ENCODE results near the gene SETD7. TPM values are rescaled to one million over a fixed set of nuclear protein-coding genes. Genes with fewer than 3 reads are reported as not detected.

The SETD7 gene
- total RNA-seq, 2 donors from 2014 or later: 25.5 to 29.5 TPM

GRCh38 chr4:139501117-139501516, 54.9 kb downstream of the SETD7 start:
- intact Hi-C loops (cut with DNase I): no loop called here
- no peak overlapping the region for H3K9ac ChIP-seq (ENCODE audit: low read depth in 2 of 2, low read length in 2 of 2)
- no peaks in the 10 kb centered on the region for H3K36me3 ChIP-seq
- DNase-seq: no peak
- no peaks in the 10 kb centered on the region for H3K4me1 ChIP-seq
- no peak overlapping the region for H3K27ac ChIP-seq
- no peak overlapping the region for H3K4me3 ChIP-seq
- no peaks in the 10 kb centered on the region for H3K9me3 ChIP-seq
- no peaks in the 10 kb centered on the region for H3K27me3 ChIP-seq
- TF ChIP-seq CTCF (IDR thresholded peaks at IDR 0.05): no peak

GRCh38 chr4:139499186-139499585, 56.8 kb downstream of the SETD7 start:
- H3K4me1 ChIP-seq: no peaks in the 10 kb centered on the region
- TF ChIP-seq CTCF (IDR thresholded peaks at IDR 0.05): no peak
- H3K36me3 ChIP-seq: no peaks in the 10 kb centered on the region
- no peaks in the 10 kb centered on the region for H3K27me3 ChIP-seq
- no peak overlapping the region for H3K9ac ChIP-seq (ENCODE audit: low read depth in 2 of 2, low read length in 2 of 2)
- no peak overlapping the region for H3K4me3 ChIP-seq
- H3K27ac ChIP-seq: no peak overlapping the region
- DNase-seq: no peak
- intact Hi-C loops (cut with DNase I): loop anchor here (10.0 kb wide), 2 partner anchors 66 to 136 kb away; no protein-coding TSS in a partner anchor
- H3K9me3 ChIP-seq: no peaks in the 10 kb centered on the region

- Histone ChIP-seq H3K36me3 (no peaks in the 10 kb centered on the region), H3K4me3 (no peak overlapping the region), H3K9me3 (no peaks in the 10 kb centered on the region), H3K27ac (no peak overlapping the region), H3K27me3 (no peaks in the 10 kb centered on the region), H3K9ac (ENCODE audit: low read depth in 2 of 2, low read length in 2 of 2) (no peak overlapping the region), H3K4me1 (no peaks in the 10 kb centered on the region)
- DNase-seq: no peak
- intact Hi-C loops (cut with DNase I): loop anchor here (10.0 kb wide), 2 partner anchors 72 to 142 kb away; no protein-coding TSS in a partner anchor
- no peak for TF ChIP-seq CTCF (IDR thresholded peaks at IDR 0.05)
These were observed 62.8 kb downstream of the SETD7 start for GRCh38 chr4:139493176-139493575.

GRCh38 chr4:139492429-139492828, 63.6 kb downstream of the SETD7 start:
- no peak for TF ChIP-seq CTCF (IDR thresholded peaks at IDR 0.05)
- Histone ChIP-seq H3K4me3 (no peak overlapping the region), H3K36me3 (no peaks in the 10 kb centered on the region), H3K9me3 (no peaks in the 10 kb centered on the region), H3K4me1 (no peaks in the 10 kb centered on the region), H3K9ac (ENCODE audit: low read depth in 2 of 2, low read length in 2 of 2) (no peak overlapping the region), H3K27me3 (no peaks in the 10 kb centered on the region), H3K27ac (no peak overlapping the region)
- DNase-seq: no peak
- intact Hi-C loops (cut with DNase I): loop anchor here (10.0 kb wide), 2 partner anchors 72 to 142 kb away; no protein-coding TSS in a partner anchor

GRCh38 chr4:139489638-139490037, 66.4 kb downstream of the SETD7 start:
- Histone ChIP-seq H3K36me3 (no peaks in the 10 kb centered on the region), H3K4me3 (no peak overlapping the region), H3K27me3 (no peaks in the 10 kb centered on the region), H3K9ac (ENCODE audit: low read depth in 2 of 2, low read length in 2 of 2) (no peak overlapping the region), H3K4me1 (no peaks in the 10 kb centered on the region), H3K9me3 (no peaks in the 10 kb centered on the region), H3K27ac (no peak overlapping the region)
- DNase-seq: no peak
- no peak for TF ChIP-seq CTCF (IDR thresholded peaks at IDR 0.05)
- intact Hi-C loops (cut with DNase I): loop anchor here (10.0 kb wide), 2 partner anchors 75 to 145 kb away; no protein-coding TSS in a partner anchor

All from colonic mucosa (tissue), 4 donors.